NCI-H1092 (cell line): ENCODE results near the gene FAU.
A peak's percentile ranks its signal among the peaks of the same experiment; 100 is the strongest.
"Not testable (repeated sequence)": the region's sequence is repeated elsewhere in the genome, so short reads cannot be mapped to it uniquely, and the experiment has no call there.

Source experiments
- DNase-seq: peaks from one replicate; lab custom pipeline; 2025; lab: John Stamatoyannopoulos, UW

FAU gene

GRCh38 chr11:65121865-65122696, at the start of gene FAU, which contains the start of gene MRPL49:
Gene FAU, minus strand, starts transcription at chr11:65122134. Its CDS starts 321 bp downstream, at chr11:65121813.
Gene MRPL49, plus strand, starts transcription at chr11:65122321. Its CDS starts 26 bp downstream, at chr11:65122347.
- peak; percentile 99 for DNase-seq

GRCh38 chr11:65170058-65170534, 48.2 kb upstream of the FAU start, which contains the start of gene SPDYC:
Gene SPDYC, plus strand, starts transcription at chr11:65170233. Its CDS starts 1,125 bp downstream, at chr11:65171358.
- no peak for DNase-seq

DNA sequence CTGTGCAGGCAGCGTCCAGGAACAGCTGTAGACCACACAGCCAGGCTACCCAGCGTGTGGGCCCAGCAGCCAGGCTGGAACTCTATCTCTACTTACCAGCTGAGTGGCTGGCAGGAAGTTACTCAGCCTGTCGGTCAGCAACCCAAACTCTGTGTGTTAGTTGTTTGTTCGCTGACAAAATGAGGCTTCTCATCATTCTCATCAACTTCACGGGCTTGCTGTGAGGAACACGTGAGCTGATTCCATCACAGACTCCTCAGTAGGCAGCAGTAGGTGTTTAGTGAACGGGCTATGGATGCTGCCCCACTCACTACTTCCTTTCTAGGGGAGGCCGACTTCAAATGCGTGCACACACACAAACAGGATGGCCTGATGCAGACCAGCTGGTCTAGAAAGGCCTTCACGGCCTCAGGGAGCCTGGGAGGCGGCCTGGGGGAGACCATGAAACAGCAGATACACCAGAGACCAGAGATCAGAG, 47.3 kb upstream of the FAU start:
- no peak for DNase-seq

- DNase-seq: no peak
Measured at GRCh38 chr11:65167656-65168055, 45.7 kb upstream of the FAU start.

DNA sequence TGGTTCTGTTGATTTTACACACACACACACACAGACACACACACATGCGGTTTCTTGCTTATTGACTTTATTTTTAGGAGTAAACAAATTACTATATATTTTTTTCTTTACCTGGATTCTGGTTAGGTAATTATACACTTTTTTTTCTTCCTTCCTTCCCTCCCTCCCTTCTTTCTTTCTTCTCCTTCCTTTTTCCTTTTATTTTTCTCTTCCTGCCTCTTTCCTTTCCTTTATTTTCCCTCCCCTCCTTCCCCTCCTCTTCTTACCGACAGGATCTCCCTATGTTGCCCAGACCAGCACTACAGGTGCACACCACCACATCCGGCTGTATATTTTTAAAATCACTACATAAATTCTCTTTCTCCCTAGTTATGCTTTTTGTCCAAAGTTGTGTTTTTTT, 45.0 kb upstream of the FAU start:
- DNase-seq: no peak

DNA sequence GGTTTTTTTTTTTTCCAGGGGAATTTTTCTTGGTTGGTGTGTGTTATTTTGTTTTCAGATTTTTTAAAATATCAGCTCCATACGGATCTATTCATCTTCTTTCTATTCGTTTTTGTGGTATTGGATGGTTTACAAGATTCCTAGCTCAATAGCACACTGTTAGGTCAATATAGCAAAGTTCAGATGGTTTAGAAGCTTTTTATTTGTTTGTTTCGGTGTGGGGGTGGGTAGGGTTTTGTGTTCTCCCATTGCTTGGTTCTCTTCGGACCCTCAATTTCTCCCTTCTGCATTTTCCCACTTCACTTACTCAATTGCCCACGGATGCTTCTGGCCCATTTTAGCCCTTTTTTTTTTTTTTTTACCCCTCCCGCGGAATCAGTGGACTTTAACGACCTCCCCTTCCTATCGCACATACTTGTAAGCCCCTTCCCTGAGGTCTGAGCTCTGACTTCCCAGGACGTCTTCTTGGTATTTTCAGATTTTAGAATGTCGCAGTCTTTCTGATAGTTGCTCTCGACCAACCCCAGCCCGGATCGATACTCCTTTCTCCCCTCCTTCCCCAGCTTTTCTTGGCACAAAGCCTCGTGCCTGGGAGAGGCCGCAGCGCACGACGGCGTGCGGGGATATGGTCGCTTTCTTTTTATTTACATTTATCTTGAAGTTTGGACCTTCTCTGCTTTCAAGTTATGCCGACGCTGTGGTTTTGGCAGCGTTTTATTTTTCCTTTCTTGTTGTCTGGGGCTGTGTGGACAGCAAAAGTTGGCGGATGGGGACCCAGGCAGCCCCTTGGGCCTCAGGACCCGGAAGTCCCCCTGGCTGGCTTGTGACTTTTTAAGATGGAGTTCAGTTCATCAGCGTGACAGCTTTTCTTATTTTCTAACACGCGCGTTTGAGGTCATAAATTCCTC, 43.7 kb upstream of the FAU start:
- no peak for DNase-seq

DNA sequence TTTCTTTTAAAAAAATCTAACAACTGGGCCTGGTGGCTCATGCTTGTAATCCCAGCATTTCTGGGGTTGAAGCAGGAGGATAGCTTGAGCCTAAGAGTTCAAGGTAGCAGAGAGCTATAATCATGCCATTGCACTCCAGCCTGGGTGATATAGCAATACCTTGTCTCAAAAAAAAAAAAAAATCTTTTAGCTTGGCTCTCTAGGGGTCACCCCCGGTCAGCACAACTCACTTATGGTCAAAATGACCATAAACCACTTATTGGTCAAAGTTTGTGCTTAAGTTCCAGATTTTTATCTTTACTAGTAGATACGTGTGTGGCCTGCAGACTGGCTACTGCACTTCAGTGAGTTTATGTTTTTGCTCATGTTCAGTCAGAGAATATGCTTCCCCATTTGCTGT, 41.8 kb upstream of the FAU start:
- no peak for DNase-seq

- no peak for DNase-seq
Measured at GRCh38 chr11:65160643-65161042, 38.7 kb upstream of the FAU start.

- no peak for DNase-seq
Measured at GRCh38 chr11:65159012-65159411, 37.1 kb upstream of the FAU start.

GRCh38 chr11:65157336-65157735, 35.4 kb upstream of the FAU start:
- DNase-seq: no peak

- DNase-seq: no peak
Measured at GRCh38 chr11:65156926-65157325, 35.0 kb upstream of the FAU start.

- DNase-seq: no peak
Measured at GRCh38 chr11:65156256-65156655, 34.3 kb upstream of the FAU start.

GRCh38 chr11:65152122-65152521, 30.2 kb upstream of the FAU start:
- no peak for DNase-seq

GRCh38 chr11:65151331-65151899, 29.5 kb upstream of the FAU start:
- DNase-seq: no peak

DNA sequence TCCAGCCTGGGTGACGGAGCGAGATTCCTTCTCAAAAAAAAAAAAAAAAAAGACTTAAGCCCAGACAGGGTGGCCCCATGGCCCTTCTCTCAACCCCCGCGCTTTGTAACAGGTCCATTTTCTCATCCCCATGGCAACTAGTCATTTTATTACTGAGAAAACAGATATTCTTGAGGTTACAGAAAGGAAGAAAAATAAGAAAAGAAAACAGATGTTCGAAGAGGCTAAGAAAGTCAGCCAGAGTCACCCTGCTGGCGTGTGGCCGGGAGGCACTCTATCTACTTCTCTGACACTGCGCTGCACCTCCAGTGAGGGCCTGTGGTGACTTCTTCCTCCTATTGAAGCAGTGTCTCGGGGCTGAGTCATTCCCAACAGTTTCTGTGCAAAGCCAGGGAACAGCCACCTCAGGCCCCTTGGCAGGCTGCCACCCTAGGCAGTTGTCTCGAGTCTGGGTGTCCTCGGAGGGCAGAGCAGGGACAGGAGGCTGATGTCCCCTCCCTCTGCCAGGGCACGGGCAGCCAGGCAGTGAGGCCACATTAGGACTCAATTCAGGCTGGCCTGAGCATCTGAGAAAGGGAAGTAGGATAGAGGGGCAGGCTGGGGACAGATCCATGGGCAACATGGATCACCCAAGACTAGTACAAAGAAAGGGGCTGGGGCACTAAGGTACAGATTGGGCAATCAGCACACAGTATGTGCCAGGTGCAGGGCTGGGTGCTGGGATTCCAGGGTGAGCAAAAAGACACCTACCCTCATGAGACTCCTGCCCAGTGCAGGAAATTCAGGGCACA, 28.8 kb upstream of the FAU start:
- DNase-seq: no peak

GRCh38 chr11:65150131-65150508, 28.2 kb upstream of the FAU start:
- DNase-seq: not testable (repeated sequence)

DNA sequence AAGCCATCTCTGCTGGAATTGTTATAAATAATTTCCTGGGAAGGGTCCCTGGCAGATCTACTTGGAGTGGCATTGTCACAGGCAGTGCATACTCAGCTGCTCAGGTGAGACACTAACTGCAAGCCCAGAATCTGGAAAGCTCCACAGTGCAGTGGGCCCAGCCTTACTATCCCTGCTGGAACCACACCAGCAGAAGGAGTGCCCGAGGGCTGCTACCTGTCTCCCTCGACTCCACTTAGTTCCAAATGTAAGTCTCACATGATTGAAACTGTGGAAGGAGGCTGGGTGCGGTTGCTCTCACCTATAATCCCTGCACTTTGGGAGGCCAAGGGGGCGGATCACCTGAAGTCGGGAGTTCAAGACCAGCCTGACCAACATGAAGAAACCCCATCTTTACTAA, 26.7 kb upstream of the FAU start:
- no peak for DNase-seq

DNA sequence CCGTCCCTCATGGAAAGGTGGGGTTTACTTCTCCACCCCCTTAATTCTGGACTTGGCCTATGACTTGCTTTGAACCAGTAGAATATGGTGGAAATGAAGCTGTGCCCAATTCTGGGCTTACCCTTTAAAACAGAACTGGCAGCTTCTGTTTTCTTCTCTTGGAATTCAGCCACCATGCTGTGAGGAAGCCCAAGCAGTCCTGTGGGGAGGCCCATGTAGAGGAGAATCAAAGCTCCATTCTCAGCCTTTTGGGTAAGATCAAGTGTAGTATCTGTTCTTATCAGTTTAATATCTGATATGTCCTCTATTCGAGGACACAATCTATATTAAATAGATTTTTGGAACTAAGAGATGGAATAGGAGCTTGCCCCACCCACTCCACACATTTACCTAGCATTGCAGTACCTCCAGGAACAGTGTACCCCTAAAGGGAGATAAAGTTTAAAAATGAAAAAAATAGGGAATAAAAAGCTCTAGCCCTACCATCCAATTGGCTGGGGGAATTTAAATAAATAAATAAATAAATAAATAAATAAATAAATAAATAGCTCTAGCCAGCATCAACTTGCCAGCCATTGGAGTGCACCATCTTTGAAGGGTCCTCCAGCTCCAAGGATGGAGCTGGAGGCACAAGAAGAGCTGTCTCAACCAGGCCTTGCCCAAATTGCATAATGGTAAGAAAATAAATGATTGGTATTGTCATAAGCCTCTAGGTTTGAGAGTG, 25.6 kb upstream of the FAU start:
- no peak for DNase-seq

DNA sequence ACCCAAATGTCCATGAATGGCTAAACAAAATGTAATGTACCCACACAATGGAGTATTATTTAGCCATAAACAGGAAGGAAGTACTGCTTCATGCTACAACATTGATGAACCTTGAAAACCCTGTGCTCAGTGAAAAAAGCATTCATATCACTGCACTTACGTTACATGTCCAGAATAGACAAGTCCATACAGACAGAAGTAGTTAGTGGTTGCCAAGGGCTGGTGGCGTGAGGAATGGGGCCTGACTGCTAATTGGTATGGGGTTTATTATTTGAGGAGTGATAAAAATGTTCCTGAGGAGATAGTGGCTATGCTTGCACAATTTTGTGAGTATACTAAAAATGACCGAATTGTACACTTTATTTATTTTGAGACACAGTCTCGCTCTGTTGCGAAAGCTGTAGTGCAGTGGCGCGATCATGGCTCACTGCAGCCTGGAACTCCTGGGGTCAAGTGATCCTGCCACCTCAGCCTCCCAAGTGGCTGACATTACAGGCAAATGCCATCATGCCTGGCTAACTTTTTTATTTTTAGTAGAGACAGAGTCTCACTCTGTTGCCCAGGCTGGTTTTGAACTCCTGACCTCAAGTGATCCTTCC, 20.1 kb upstream of the FAU start:
- DNase-seq: no peak

GRCh38 chr11:65136515-65137096, 14.7 kb upstream of the FAU start:
- no peak for DNase-seq
